Ishikawa (cell line): ENCODE measurements around the gene ST8SIA2.

ENCODE experiments used
- CEBPB ChIP-seq: IDR thresholded peaks from 2 replicates; pipeline ENCODE4 v1.6.1; 2012
- CREB1 ChIP-seq: IDR thresholded peaks from 2 replicates; pipeline ENCODE4 v1.6.1; 2012; ENCODE audit warnings: low read depth
- EGR1 ChIP-seq: IDR thresholded peaks from 2 replicates; pipeline ENCODE4 v1.6.1; 2012
- EP300 ChIP-seq: IDR thresholded peaks from 2 replicates; pipeline ENCODE4 v1.6.1; 2012; ENCODE audit warnings: borderline replicate concordance
- FOXM1 ChIP-seq: IDR thresholded peaks from 2 replicates; pipeline ENCODE4 v1.6.1; 2012; ENCODE audit warnings: low read depth, borderline replicate concordance
- NFIC ChIP-seq: IDR thresholded peaks from 2 replicates; pipeline ENCODE4 v1.6.1; 2012
- RAD21 ChIP-seq: IDR thresholded peaks from 2 replicates; pipeline ENCODE4 v1.6.1; 2012; ENCODE audit warnings: low read depth
- TAF1 ChIP-seq: IDR thresholded peaks from 2 replicates; pipeline ENCODE4 v1.6.1; 2012; ENCODE audit warnings: low read depth, mild to moderate bottlenecking
- TCF12 ChIP-seq: IDR thresholded peaks from 2 replicates; pipeline ENCODE4 v1.6.1; 2012; ENCODE audit warnings: low read depth
- TEAD4 ChIP-seq: IDR thresholded peaks from 2 replicates; pipeline ENCODE4 v1.6.1; 2012
- YY1 ChIP-seq: IDR thresholded peaks from 2 replicates; pipeline ENCODE4 v1.6.1; 2012; ENCODE audit warnings: low read depth
- ZBTB7A ChIP-seq: IDR thresholded peaks from 2 replicates; pipeline ENCODE4 v1.6.1; 2012; ENCODE audit warnings: low read depth
- TF ChIP-seq, protein P1 (sequence below): IDR thresholded peaks from 2 replicates; pipeline ENCODE4 v1.6.1; 2012
- TF ChIP-seq, protein P2 (sequence below): IDR thresholded peaks from 2 replicates; pipeline ENCODE4 v1.6.1; 2012
- TF ChIP-seq, protein P3 (sequence below): IDR thresholded peaks from 2 replicates; pipeline ENCODE4 v1.6.1; 2012; ENCODE audit warnings: low read depth, mild to moderate bottlenecking

The ST8SIA2 gene

DNA sequence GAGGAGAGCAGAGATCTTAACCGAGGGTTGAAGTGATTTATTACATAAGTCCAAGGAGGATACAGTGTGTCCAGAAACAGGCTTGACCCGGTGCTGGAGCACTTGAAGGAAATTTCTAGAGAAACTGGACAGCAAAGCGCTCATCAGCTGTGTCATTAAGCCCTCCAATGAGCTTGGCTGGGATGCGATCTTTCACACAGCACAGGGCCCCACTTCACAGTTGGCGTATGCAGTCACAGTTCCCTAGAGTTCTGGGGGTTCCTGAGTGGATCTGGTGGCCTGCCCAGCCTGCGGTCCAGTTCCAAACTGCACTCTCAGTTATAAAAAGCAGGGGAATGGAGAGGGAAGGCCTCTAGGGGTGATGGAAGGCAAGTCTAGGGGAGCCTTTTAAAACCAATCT is 13.6 kb downstream of the ST8SIA2 start:
- TF ChIP-seq TCF12 (no peak), ZBTB7A (no peak), CREB1 (no peak), YY1 (no peak)
- TF ChIP-seq, protein P1, sequence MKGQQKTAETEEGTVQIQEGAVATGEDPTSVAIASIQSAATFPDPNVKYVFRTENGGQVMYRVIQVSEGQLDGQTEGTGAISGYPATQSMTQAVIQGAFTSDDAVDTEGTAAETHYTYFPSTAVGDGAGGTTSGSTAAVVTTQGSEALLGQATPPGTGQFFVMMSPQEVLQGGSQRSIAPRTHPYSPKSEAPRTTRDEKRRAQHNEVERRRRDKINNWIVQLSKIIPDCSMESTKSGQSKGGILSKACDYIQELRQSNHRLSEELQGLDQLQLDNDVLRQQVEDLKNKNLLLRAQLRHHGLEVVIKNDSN = no peak

DNA sequence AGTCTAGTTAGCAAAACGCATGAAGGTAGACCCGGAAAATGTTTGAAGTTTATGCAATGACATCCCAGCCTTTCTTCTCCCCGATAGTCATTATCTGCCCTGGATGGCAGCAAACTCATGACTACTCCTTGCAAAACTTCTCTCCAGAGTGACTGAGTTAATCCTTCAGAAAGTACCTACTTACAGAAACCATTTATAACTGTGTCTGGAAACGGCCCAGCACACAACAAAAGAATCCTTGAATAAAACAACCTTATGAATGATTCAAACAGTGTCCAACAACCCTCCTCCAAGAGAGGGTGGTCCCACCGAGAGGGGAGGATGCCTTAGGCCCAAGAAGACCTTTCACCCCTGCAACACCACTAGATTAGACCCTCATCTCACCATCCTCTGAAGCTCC is 14.2 kb downstream of the ST8SIA2 start:
- no peak for TF ChIP-seq TAF1
- TF ChIP-seq ZBTB7A = no peak
- TF ChIP-seq CREB1 = no peak
- TF ChIP-seq, protein P2, sequence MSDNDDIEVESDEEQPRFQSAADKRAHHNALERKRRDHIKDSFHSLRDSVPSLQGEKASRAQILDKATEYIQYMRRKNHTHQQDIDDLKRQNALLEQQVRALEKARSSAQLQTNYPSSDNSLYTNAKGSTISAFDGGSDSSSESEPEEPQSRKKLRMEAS = no peak
- no peak for TF ChIP-seq NFIC
- TF ChIP-seq YY1 = no peak
- TF ChIP-seq CEBPB = no peak
- TF ChIP-seq FOXM1 = no peak
- no peak for TF ChIP-seq EP300
- TF ChIP-seq TEAD4 = no peak
- TF ChIP-seq EGR1 = no peak

DNA sequence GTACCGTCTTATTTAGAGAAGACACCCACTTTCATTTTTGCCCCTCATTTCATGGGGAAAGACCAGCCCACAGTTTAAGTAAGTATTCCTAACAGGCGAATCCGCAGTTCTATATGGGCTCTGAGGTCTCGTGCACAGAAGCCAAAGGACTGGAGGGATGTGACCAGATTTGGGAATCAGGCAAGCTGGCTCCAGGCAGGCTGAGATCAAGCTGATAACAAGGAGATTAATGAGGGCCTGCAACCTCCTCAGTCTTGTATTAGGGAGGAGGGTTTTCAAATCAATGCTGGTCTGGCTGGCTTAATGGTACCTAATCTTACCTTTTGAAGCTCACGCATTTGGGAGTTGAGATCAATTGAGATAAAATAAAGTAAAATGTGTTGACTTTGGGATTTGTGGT is 15.3 kb downstream of the ST8SIA2 start:
- TF ChIP-seq TAF1 (no peak), YY1 (no peak), TCF12 (no peak), RAD21 (no peak), NFIC (no peak), CREB1 (no peak), EGR1 (no peak), FOXM1 (no peak), ZBTB7A (no peak), TEAD4 (no peak), CEBPB (no peak), EP300 (no peak)
- TF ChIP-seq, protein P1 = no peak
- TF ChIP-seq, protein P2 = no peak
- TF ChIP-seq, protein P3, sequence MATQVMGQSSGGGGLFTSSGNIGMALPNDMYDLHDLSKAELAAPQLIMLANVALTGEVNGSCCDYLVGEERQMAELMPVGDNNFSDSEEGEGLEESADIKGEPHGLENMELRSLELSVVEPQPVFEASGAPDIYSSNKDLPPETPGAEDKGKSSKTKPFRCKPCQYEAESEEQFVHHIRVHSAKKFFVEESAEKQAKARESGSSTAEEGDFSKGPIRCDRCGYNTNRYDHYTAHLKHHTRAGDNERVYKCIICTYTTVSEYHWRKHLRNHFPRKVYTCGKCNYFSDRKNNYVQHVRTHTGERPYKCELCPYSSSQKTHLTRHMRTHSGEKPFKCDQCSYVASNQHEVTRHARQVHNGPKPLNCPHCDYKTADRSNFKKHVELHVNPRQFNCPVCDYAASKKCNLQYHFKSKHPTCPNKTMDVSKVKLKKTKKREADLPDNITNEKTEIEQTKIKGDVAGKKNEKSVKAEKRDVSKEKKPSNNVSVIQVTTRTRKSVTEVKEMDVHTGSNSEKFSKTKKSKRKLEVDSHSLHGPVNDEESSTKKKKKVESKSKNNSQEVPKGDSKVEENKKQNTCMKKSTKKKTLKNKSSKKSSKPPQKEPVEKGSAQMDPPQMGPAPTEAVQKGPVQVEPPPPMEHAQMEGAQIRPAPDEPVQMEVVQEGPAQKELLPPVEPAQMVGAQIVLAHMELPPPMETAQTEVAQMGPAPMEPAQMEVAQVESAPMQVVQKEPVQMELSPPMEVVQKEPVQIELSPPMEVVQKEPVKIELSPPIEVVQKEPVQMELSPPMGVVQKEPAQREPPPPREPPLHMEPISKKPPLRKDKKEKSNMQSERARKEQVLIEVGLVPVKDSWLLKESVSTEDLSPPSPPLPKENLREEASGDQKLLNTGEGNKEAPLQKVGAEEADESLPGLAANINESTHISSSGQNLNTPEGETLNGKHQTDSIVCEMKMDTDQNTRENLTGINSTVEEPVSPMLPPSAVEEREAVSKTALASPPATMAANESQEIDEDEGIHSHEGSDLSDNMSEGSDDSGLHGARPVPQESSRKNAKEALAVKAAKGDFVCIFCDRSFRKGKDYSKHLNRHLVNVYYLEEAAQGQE = no peak

DNA sequence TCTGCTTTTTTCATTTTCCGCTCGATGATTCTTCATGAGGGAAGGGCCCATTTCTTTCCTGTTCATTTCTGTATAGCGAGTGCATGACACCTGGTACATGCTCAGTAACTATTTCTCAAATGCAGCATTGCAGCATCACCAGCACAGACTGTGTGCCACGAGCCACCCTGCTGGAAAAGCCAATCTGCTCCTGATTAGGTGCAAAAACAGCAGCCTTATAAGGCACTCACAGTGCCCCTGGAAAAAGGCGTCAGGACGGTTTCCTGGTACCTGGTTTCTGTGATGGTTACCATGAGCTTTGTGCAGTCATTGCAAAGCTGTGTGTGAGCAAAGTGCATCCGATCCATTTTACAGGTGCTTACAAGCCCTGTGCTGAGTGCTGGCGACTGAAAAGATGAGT is 15.8 kb downstream of the ST8SIA2 start:
- TF ChIP-seq RAD21 (no peak), ZBTB7A (no peak), NFIC (no peak), TCF12 (no peak), FOXM1 (no peak), EP300 (no peak), CREB1 (no peak), YY1 (no peak)
- TF ChIP-seq, protein P3 = no peak
- TF ChIP-seq, protein P1 = no peak

DNA sequence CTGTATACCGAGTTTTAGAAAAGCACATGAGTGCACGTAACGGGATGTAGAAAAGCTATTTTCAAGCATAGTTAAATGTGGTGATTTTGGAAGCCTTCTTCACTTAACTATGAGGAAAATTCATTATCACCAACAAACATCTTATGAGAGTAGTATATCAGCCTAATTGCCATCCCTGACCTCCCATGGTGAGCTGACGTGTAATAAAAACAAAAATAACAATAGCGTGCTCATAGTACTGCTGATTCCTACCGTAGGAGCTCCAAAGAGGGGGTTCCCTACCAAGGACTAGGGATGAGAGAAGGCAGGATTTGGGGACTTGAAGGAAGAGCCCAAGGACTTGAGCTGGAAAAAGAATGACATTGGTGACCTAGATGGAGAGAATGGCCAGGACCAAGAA is 16.9 kb downstream of the ST8SIA2 start:
- TF ChIP-seq, protein P3 = no peak
- TF ChIP-seq FOXM1 = no peak
- TF ChIP-seq, protein P1 = no peak
- TF ChIP-seq TAF1 = no peak
- TF ChIP-seq NFIC = no peak
- no peak for TF ChIP-seq RAD21
- no peak for TF ChIP-seq CEBPB
- no peak for TF ChIP-seq YY1
- TF ChIP-seq, protein P2 = no peak
- TF ChIP-seq EP300 = no peak
- TF ChIP-seq ZBTB7A = no peak
- TF ChIP-seq TCF12 = no peak
- no peak for TF ChIP-seq EGR1
- no peak for TF ChIP-seq TEAD4
- TF ChIP-seq CREB1 = no peak
